HepG2 (cell line): ENCODE results near the gene ST6GALNAC6. TPM values are rescaled to one million over a fixed set of nuclear protein-coding genes. Genes with fewer than 3 reads are reported as not detected.

Source experiments
- ATAC-seq: fragments of 200-7000 bp; cut with Tn5 transposase; 3 replicates; pipeline ENCODE4 v1.9.1; 2020; ENCODE audit warnings: mild to moderate bottlenecking, moderate library complexity
- BruUV-seq: library from RNA; stranded (reverse); fragments of 400-500 nt; replicated peaks from 2 replicates; lab custom pipeline; 2021; lab: Mats Ljungman, UMichigan
- CTCF ChIA-PET: fragments of 300-600 bp; formaldehyde crosslinking; extraction: SDS; loops from one replicate; lab custom pipeline; 2021; ENCODE audit warnings: low total read pairs, inconsistent platforms, low intra/inter-chr PET ratio; lab: Yijun Ruan, JAX
- POLR2A ChIA-PET: fragments of 350-600 bp; sonication (Branson Sonifier 250); formaldehyde crosslinking; loops from one replicate; lab custom pipeline; 2020; ENCODE audit warnings: antibody characterized with exemption, inconsistent platforms; lab: Yijun Ruan, JAX
- DNase-seq: peaks from one replicate; pipeline ENCODE4 v3.0.0-alpha.2; 2015; ENCODE audit warnings: low spot score
- FAIRE-seq: peaks from 3 replicates; lab custom pipeline; 2011; peaks lifted over from hg19 to GRCh38; lab: Jason Lieb, UNC
- H2AFZ ChIP-seq: one replicate; pipeline ENCODE4 v1.6.1; 2011; ENCODE audit warnings: low read length, inconsistent platforms
- H3K27ac ChIP-seq: fragments of 300-600 bp; 3 replicates; pipeline ENCODE4 v1.8.0; 2011; ENCODE audit warnings: mixed run types, mild to moderate bottlenecking, mixed read lengths, low read length, inconsistent platforms; ENCODE audit not compliant: insufficient read depth; ENCODE audit errors: extremely low read length
- H3K27me3 ChIP-seq, 2 experiments: fragments of 200-600 bp in 1 of 2; 2 replicates in 1 of 2; 3 replicates in 1 of 2; pipeline versions ENCODE4 v1.6.0 to v1.8.0; 2011; ENCODE audit warnings: low read length in 2 of 2, mild to moderate bottlenecking in 2 of 2, moderate library complexity in 2 of 2, inconsistent platforms in 1 of 2; ENCODE audit not compliant: insufficient read depth in 2 of 2, control insufficient read depth in 1 of 2
- H3K36me3 ChIP-seq, 2 experiments: fragments of 200-600 bp in 1 of 2; replicated peaks in 1 of 2; 2 replicates in 1 of 2; 3 replicates in 1 of 2; pipeline versions ENCODE4 v1.5.1 to v1.8.0; 2011; ENCODE audit warnings: low read length in 2 of 2, inconsistent platforms in 1 of 2; ENCODE audit not compliant: insufficient read depth in 2 of 2, control insufficient read depth in 1 of 2
- H3K4me1 ChIP-seq: 2 replicates; pipeline ENCODE4 v1.5.1; 2012; ENCODE audit warnings: low read length, inconsistent platforms; ENCODE audit not compliant: insufficient read depth
- H3K4me2 ChIP-seq: 2 replicates; pipeline ENCODE4 v1.6.0; 2011; ENCODE audit warnings: low read depth, low read length, inconsistent platforms
- H3K4me3 ChIP-seq, 3 experiments: fragments of 200-600 bp in 1 of 3; sonication (generic), shearing (Covaris generic) in 1 of 3; replicated peaks in 1 of 3; 2 replicates each; pipeline ENCODE4 v1.5.1; 2011 to 2016; ENCODE audit warnings: low read length in 3 of 3, inconsistent platforms in 2 of 3, low read depth in 2 of 3, mild to moderate bottlenecking in 2 of 3, control low read depth in 1 of 3, mixed read lengths in 1 of 3; ENCODE audit not compliant: insufficient read depth in 1 of 3
- H3K79me2 ChIP-seq: one replicate; pipeline ENCODE4 v1.6.1; 2011; ENCODE audit warnings: low read length, inconsistent platforms; ENCODE audit not compliant: insufficient read depth
- H3K9ac ChIP-seq: 2 replicates; pipeline ENCODE4 v1.6.0; 2011; ENCODE audit warnings: mild to moderate bottlenecking, low read depth, low read length, inconsistent platforms; ENCODE audit not compliant: insufficient read depth
- H3K9me3 ChIP-seq: 2 replicates; pipeline ENCODE4 v1.5.1; 2012; ENCODE audit warnings: mild to moderate bottlenecking, low read length
- H4K20me1 ChIP-seq: 2 replicates; pipeline ENCODE4 v1.6.0; 2011; ENCODE audit warnings: inconsistent platforms, mild to moderate bottlenecking, low read length, moderate library complexity; ENCODE audit not compliant: insufficient read depth
- FOXA3 ChIP-seq: IDR thresholded peaks from 2 replicates; pipeline ENCODE4 v1.6.1; 2016; ENCODE audit warnings: missing genetic modification reagents, missing compliant biosample characterization
- KDM3A ChIP-seq: IDR thresholded peaks from 2 replicates; pipeline ENCODE4 v1.6.1; 2018; ENCODE audit warnings: low read depth, missing compliant biosample characterization
- KDM5B ChIP-seq: sonication (generic); formaldehyde crosslinking; IDR thresholded peaks from 2 replicates; pipeline ENCODE4 v1.4.0; 2020; ENCODE audit warnings: missing genetic modification reagents, mild to moderate bottlenecking, borderline replicate concordance
- MAF1 ChIP-seq: sonication (generic); formaldehyde crosslinking; IDR thresholded peaks from 2 replicates; pipeline ENCODE4 v1.5.0; 2020; ENCODE audit warnings: missing genetic modification reagents, borderline replicate concordance
- RELA ChIP-seq: sonication (generic); formaldehyde crosslinking; IDR thresholded peaks from 2 replicates; pipeline ENCODE4 v1.4.0; 2020; ENCODE audit warnings: missing genetic modification reagents
- SRF ChIP-seq: IDR thresholded peaks from 2 replicates; pipeline ENCODE4 v1.6.1; 2011; ENCODE audit warnings: mild to moderate bottlenecking, low read depth, low read length, moderate library complexity
- ZBTB21 ChIP-seq: sonication (generic); formaldehyde crosslinking; IDR thresholded peaks from 2 replicates; pipeline ENCODE4 v1.4.0; 2020; ENCODE audit warnings: missing genetic modification reagents
- ZBTB34 ChIP-seq: sonication (generic); formaldehyde crosslinking; IDR thresholded peaks from 2 replicates; pipeline ENCODE4 v1.8.0; 2022; ENCODE audit warnings: mild to moderate bottlenecking, missing genetic modification reagents
- ZBTB8A ChIP-seq: sonication (generic); formaldehyde crosslinking; IDR thresholded peaks from 2 replicates; pipeline ENCODE4 v1.4.0; 2020; ENCODE audit warnings: mild to moderate bottlenecking, low read depth, missing genetic modification reagents, borderline replicate concordance
- ZEB1 ChIP-seq: IDR thresholded peaks from 2 replicates; pipeline ENCODE4 v1.6.1; 2012; ENCODE audit warnings: mild to moderate bottlenecking, low read depth, inconsistent platforms; ENCODE audit not compliant: insufficient replicate concordance
- ZNF225 ChIP-seq: sonication (generic); formaldehyde crosslinking; IDR thresholded peaks from 2 replicates; pipeline ENCODE4 v1.4.0; 2020; ENCODE audit warnings: mild to moderate bottlenecking, missing genetic modification reagents
- ZNF232 ChIP-seq: sonication (generic); formaldehyde crosslinking; IDR thresholded peaks from 2 replicates; pipeline ENCODE4 v1.4.0; 2020; ENCODE audit warnings: missing genetic modification reagents, borderline replicate concordance
- ZNF362 ChIP-seq: sonication (generic); formaldehyde crosslinking; IDR thresholded peaks from 2 replicates; pipeline ENCODE4 v1.4.0; 2020; ENCODE audit warnings: missing genetic modification reagents, mild to moderate bottlenecking, borderline replicate concordance
- WGBS: methylation state at CpG from one replicate; pipeline ENCODE4 v1.1.6; 2017; ENCODE audit warnings: low lambda C conversion rate; 5-methylcytosine and 5-hydroxymethylcytosine counted together
- in situ Hi-C: cut with HindIII; loops from 2 replicates; pipeline ENCODE4 v1.10.0; 2017; ENCODE audit warnings: low pct_unique_long_range_greater_than_20kb; ENCODE audit not compliant: extremely low pct_ligation_motif_present
- intact Hi-C: fragments of 100-400 bp; cut with micrococcal nuclease; formaldehyde crosslinking; loops from one replicate; pipeline ENCODE4 v1.10.0; 2022; ENCODE audit not compliant: unreplicated experiment
- polyA plus RNA-seq, 8 experiments: library from polyadenylated mRNA; depleted of rRNA in 3 of 8; stranded (reverse) in 7 of 8; unstranded in 1 of 8; fragments of >200 nt; fragmentation: Illumina TruSeq in 4 of 8; extraction: Trizol in 4 of 8; gene quantifications; 2 replicates each; pipeline versions ENCODE4 v1.2.1 to v1.2.3, GENCODE V29; 2011 to 2016; ENCODE audit warnings: low read depth in 4 of 8, missing spikeins in 1 of 8, mixed read lengths in 1 of 8; ENCODE audit not compliant: insufficient read depth in 1 of 8
- total RNA-seq, 5 experiments: library from RNA; depleted of rRNA; stranded (reverse); fragments of >200 nt; fragmentation: Illumina TruSeq; extraction: Trizol; gene quantifications; 2 replicates each; pipeline ENCODE4 v1.2.3, GENCODE V29; 2016; ENCODE audit warnings: low read depth in 1 of 5
- TF ChIP-seq, protein P1 (sequence below): sonication (generic); formaldehyde crosslinking; IDR thresholded peaks from 2 replicates; pipeline ENCODE4 v1.9.0; 2021; ENCODE audit warnings: missing genetic modification reagents, borderline replicate concordance
- TF ChIP-seq, protein P2 (sequence below): IDR thresholded peaks from 2 replicates; pipeline ENCODE4 v1.4.0; 2020; ENCODE audit warnings: mild to moderate bottlenecking, missing genetic modification reagents
- TF ChIP-seq, protein P3 (sequence below): sonication (generic); formaldehyde crosslinking; IDR thresholded peaks from 2 replicates; pipeline ENCODE4 v1.5.0; 2020; ENCODE audit warnings: missing genetic modification reagents

The ST6GALNAC6 gene
- total and polyA plus RNA-seq, 2 of the 13 experiments (the other 11 are each of a cell fraction or from before 2014, with no cell fraction given), result 18.5 to 65.4 TPM

DNA sequence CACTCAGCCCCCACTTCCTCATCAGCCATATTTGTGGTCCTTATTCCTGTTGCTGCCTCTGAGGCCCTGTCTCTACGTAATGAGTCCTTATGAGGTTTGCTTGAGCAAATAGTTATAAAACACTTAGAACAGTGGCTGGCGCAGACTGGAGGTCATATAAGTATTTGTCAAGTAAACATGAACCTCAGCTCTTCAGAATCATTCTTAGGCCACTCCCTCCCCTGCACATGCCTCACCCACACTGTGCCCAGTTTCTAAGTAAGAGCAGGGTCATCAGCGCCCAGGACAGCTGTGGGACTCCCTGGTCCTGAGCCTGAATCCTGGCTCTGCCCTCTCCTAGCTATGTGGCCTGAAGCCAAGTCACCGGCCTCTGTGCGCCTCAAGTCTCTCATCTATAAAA lies 13.5 kb upstream of the ST6GALNAC6 start:
- Histone ChIP-seq H3K4me1 (peaks cover 48% of the 10 kb centered on the region), H3K9me3 (no peaks in the 10 kb centered on the region), H3K4me3 (no peak overlapping the region), H3K27ac (no peak overlapping the region), H3K27me3 (no peaks in the 10 kb centered on the region), H4K20me1 (no peaks in the 10 kb centered on the region), H3K79me2 (peaks cover 2% of the 10 kb centered on the region), H3K36me3 (peaks cover 7 to 15% of the 10 kb centered on the region in 2 experiments; a peak in 4 of 5 replicates), H3K9ac (no peak overlapping the region), H2AFZ (no peak overlapping the region), H3K4me2 (no peak overlapping the region)
- no TSS peak for BruUV-seq
- intact Hi-C loops, result no loop called here
- ChIA-PET CTCF (no interaction called here), POLR2A (interaction anchor here (2.2 to 7.9 kb wide), 2 partner anchors 8 to 15 kb away, joined by 9 to 78 read pairs; no protein-coding TSS in a partner anchor)
- ATAC-seq, result no peak
- in situ Hi-C loops, result no loop called here
- peak; percentile 36 for FAIRE-seq
- WGBS, result 62% methylated on average over 5 of the region's 5 CpGs
- DNase-seq, result no peak
- TF ChIP-seq, protein P1, sequence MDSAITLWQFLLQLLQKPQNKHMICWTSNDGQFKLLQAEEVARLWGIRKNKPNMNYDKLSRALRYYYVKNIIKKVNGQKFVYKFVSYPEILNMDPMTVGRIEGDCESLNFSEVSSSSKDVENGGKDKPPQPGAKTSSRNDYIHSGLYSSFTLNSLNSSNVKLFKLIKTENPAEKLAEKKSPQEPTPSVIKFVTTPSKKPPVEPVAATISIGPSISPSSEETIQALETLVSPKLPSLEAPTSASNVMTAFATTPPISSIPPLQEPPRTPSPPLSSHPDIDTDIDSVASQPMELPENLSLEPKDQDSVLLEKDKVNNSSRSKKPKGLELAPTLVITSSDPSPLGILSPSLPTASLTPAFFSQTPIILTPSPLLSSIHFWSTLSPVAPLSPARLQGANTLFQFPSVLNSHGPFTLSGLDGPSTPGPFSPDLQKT (CRISPR knock-in tag), result no peak
- TF ChIP-seq, protein P2, sequence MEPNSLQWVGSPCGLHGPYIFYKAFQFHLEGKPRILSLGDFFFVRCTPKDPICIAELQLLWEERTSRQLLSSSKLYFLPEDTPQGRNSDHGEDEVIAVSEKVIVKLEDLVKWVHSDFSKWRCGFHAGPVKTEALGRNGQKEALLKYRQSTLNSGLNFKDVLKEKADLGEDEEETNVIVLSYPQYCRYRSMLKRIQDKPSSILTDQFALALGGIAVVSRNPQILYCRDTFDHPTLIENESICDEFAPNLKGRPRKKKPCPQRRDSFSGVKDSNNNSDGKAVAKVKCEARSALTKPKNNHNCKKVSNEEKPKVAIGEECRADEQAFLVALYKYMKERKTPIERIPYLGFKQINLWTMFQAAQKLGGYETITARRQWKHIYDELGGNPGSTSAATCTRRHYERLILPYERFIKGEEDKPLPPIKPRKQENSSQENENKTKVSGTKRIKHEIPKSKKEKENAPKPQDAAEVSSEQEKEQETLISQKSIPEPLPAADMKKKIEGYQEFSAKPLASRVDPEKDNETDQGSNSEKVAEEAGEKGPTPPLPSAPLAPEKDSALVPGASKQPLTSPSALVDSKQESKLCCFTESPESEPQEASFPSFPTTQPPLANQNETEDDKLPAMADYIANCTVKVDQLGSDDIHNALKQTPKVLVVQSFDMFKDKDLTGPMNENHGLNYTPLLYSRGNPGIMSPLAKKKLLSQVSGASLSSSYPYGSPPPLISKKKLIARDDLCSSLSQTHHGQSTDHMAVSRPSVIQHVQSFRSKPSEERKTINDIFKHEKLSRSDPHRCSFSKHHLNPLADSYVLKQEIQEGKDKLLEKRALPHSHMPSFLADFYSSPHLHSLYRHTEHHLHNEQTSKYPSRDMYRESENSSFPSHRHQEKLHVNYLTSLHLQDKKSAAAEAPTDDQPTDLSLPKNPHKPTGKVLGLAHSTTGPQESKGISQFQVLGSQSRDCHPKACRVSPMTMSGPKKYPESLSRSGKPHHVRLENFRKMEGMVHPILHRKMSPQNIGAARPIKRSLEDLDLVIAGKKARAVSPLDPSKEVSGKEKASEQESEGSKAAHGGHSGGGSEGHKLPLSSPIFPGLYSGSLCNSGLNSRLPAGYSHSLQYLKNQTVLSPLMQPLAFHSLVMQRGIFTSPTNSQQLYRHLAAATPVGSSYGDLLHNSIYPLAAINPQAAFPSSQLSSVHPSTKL, result peak; percentile 11; the same call in 1 of the 2 replicates
- TF ChIP-seq ZBTB8A (CRISPR knock-in tag), result no peak
- no peak for TF ChIP-seq ZNF225 (CRISPR knock-in tag)
- TF ChIP-seq SRF, result peak; percentile 73; the same call in 1 of the 2 replicates
- no peak for TF ChIP-seq KDM5B (CRISPR knock-in tag)
- TF ChIP-seq, protein P3, sequence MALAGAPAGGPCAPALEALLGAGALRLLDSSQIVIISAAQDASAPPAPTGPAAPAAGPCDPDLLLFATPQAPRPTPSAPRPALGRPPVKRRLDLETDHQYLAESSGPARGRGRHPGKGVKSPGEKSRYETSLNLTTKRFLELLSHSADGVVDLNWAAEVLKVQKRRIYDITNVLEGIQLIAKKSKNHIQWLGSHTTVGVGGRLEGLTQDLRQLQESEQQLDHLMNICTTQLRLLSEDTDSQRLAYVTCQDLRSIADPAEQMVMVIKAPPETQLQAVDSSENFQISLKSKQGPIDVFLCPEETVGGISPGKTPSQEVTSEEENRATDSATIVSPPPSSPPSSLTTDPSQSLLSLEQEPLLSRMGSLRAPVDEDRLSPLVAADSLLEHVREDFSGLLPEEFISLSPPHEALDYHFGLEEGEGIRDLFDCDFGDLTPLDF, result no peak
- peak; percentile 37; the same call in 1 of the 2 replicates for TF ChIP-seq ZBTB21 (CRISPR knock-in tag)
- TF ChIP-seq ZEB1, result no peak
- no peak for TF ChIP-seq RELA (CRISPR knock-in tag)
- TF ChIP-seq ZNF362 (CRISPR knock-in tag), result no peak
- no peak for TF ChIP-seq MAF1
- TF ChIP-seq ZBTB34 (CRISPR knock-in tag), result no peak
- no peak for TF ChIP-seq KDM3A (CRISPR knock-in tag)
- no peak for TF ChIP-seq ZNF232 (CRISPR knock-in tag)
- peak; percentile 40; the same call in 1 of the 2 replicates for TF ChIP-seq FOXA3 (CRISPR knock-in tag)
